Stimulated activated CD8-positive, alpha-beta memory T cell treated with anti-CD3 and anti-CD28 coated beads, Interleukin-4, amount 100 ng/mL, for 4 hours (primary cell): ENCODE measurements around the gene TOM1L2.

Source experiments
- DNase-seq, 2 donors: peaks; one replicate each; pipeline ENCODE4 v3.0.0-alpha.2; 2020; ENCODE audit warnings: low read depth in 2 of 2, low spot score in 1 of 2

TOM1L2 gene

DNA sequence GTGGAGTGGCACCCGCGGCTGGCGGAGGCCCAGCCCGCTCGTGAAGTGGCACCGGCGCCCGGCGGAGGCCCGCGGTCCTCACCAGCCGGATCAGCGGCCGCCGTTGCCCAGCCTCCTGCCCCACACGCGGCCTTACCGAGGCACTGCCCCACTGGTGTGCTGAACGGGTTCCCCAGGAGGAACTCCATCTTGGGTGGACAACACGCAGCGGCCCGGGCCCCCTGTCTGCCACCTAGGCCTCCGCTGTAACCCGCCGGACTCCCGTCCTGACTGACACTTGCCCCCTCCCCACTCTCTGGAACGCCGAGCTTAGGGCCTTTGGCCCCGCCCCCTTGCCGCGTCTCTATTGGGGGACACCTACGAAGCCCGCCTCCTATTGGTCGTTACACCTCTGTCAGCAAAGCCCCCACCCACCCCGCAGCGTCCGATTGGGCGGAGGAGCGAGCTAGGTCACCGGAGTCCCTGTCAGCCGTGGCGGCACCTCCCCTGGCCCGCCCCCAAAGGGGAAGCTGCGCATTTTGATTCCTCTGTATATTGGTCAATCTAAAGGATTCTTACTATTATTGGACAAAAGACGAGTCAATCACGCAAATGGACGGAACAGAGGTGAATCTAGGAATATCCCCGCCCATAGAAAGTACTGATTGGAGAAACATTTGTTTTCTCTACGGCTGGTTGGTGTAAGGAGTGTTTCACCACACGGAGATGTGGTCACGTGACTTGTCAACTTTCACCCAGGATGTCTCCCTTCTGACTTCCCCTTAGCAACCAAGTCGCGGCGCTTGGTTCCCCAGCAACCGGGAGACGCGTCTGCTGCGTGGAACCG is at the start of gene TOM1L2, which contains the start of gene DRC3:
TOM1L2 (minus strand) TSS at position 275 of the 826 bp plus-strand sequence; CDS start at position 188, 87 bp downstream.
DRC3 (plus strand) TSS at position 737 of the 826 bp plus-strand sequence. CDS start 4,737 bp downstream, outside the sequence.
- peak; percentile 99 to 100 for DNase-seq

DNA sequence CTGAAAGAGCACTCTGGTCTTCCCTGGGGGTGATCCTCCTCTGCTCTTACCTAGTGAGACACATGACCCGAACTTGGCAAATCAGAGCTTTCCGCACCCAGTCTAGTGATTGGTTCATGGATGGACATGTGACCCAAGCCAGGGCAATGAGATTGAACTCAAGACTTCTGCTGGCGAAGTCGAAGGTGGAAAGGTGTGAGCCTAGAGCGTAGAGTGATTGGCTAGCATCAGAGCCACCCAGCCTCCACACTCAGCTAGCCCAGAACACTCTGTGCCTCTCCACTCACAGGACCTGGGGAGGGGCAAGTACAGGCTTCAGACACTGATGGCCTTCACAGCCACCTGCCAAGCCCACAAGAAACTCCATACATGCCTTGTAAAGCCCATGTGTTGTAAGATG is 49.2 kb upstream of the TOM1L2 start:
- no peak for DNase-seq

DNA sequence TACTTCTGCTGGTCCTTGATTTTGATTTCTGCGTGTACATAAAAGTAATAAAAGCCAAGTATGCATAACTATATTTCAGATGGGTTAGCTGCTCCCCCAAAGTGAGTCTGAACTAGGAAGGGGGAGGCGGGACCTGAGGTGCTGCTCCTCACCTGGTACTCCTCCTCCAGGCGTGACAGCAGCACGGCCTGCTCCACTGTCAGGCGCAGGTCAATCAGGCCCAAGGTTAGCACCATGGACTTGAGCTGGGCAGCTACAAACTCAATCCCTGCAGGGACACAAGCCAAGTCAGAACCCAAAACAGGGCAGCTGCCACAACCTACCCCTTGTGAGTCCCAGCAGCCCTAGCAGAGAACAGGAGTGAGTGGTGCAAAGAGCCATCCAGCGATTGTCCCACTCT is 48.8 kb upstream of the TOM1L2 start:
- DNase-seq: no peak

DNA sequence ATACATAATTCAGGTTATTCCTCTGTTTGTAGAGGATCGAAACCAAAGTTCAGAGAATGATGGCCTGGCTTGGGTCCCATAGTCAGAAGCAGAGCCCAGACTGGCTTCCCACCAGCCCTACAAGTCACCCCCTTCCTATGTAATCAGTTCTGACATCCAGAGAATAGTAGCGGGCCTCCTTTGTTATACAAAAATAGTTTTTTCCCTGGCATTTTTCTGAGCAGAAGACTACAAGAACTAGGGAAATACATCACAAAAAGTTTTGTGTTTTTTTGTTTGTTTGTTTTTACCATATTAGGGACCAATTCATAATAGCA is 47.6 kb upstream of the TOM1L2 start:
- no peak for DNase-seq

DNA sequence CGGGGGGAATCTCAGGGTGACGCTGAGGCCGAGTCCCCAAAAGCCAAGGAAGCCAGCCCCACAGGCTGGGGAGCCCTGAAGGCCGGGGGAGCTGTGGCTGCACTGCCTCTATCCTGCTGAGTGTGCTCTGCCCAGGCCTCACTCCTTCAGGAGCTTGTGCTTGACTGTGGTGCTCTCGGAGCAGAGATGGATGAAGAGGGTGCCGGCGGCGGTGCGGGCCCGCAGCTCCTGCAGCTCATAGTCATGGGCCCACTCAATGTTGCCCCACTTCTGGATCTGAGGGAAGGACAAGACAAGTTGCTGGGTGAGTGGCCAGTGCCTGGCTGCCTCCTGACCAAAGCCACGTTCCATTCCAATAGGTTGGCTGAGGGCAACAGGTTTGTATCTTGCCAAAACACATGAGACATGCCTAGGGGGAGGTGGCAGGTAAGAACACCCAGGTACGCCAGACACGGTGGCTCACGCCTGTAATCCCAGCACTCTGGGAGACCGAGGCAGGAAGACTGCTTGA is 46.3 kb upstream of the TOM1L2 start:
- DNase-seq: no peak

DNA sequence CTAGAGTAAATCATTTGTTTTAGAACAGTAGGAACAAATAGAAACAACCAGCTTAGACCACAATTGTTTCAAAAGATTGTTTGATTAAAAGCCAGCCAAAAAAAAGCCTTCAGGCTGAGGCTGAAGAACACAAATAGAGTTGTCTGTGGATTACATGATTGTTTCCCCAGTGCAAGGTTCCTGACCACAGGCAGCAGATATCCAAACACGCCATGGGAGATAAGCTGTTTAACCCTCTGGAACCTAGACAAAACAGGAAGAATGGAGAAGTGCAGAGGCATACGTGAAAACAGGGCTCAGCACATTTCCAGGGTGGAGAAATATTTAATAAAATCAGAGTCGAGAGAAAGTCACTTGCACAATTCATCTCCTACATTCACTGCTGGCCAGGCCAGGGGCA is 45.8 kb upstream of the TOM1L2 start:
- DNase-seq: no peak

DNA sequence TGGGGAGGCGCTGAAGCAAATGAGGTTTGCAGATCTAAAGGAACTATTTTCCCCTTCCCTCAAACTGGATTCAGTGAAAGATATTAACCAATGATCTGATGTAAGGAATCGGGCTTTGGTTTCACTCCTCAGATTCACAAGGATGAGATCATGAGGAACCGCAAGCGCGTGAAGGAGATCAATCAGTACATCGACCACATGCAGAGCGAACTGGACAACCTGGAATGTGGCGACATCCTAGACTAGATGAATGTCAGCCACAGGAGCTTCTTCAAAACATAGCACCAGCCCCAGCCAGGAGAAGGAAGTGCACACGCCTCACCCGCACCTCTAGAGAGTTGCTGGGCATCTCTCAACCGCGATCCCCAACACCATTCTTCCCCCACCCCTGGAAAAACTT is 44.2 kb upstream of the TOM1L2 start:
- no peak for DNase-seq

DNA sequence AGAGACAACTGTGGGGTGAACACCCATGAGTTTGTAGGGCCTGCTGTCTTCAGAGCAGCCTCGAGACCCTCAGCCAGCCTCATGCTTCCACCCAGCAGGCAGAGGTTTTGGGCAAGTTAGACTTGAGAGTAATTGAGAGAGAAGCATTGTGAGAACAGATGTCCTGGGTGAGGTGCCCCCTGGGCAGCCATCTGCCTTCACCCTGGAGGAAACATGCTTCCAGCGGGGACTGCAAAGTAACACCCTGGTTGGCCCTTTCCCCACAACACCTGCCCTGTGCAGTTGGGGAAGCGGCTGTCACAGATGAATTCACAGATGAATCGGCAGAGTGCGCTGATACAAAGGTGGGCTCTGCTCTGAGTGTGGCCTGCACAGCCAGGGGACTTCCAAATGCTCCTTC is 43.4 kb upstream of the TOM1L2 start:
- no peak for DNase-seq

DNA sequence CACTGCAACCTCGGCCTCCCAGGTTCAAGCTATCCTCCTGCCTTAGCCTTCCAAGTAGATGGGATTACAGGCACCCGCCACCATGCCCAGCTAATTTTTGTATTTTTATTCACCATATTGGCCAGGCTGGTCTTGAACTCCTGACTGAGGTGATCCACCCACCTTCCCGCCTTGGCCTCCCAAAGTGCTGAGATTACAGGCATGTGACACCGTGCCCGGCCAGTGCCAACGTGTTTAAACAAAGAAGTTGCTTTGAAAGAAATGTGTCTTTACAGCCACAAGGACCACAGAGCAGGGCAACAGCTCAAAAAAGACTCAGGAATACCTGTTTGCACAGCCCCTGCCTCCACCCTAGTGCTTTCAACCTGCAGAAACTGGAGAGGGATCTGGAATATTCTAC is 41.8 kb upstream of the TOM1L2 start:
- DNase-seq: no peak

DNA sequence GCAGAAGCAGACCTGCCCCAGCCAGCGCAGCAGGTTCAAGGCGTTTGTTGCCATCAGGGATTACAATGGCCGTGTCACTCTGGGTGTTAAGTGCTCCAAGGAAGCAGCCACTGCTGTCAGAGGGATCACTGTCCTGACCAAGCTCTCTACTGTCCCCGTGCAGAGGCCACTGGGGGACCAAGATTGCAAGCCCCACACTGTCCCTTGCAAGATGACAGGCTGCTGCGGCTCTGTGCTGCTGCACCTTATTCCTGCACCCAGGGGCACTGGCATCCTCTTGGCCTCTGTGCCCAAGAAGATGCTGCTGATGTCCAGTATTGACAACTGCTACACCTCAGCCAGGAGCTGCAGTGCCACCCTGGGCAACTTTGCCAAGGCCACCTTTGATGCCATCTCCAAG is 39.1 kb upstream of the TOM1L2 start:
- DNase-seq: no peak

DNA sequence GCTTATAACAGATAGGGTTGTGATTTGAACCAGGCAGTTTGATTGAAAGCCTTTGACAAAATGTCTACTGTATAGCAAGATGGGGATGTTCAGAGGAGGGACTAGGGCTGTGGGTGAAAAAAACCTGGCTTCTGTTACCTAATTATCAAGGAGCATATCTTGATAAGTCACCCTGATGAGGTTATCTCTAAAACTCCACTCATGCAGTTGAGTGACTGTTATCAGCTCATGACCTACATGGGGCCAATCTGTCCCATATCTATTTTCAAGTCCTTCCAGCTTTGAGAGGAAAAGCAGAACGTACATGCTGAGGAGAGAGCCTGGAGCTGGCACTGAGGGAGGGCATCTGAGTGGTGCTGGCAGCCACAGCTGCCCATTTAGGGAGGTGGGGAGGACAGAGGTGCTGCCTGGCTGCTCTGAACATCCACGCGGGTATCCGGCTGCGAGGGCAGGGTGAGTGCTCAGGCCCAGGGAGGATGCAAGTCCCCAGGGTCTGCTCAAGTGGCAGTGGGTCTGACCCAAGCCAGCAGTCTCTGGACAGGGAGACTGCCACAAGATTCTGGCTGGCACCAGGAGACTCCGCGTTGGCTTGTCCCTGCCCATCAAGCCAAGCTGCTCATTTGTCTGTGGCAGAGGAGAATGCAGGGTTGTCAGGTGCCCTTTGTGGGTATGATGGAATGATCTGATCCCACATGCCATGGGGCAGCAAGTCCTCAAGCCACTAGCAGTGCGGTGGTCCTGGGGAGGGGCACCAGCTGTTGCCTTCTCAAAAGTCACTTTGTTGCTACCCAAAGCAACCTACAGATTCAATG is 37.6 kb upstream of the TOM1L2 start:
- no peak for DNase-seq

DNA sequence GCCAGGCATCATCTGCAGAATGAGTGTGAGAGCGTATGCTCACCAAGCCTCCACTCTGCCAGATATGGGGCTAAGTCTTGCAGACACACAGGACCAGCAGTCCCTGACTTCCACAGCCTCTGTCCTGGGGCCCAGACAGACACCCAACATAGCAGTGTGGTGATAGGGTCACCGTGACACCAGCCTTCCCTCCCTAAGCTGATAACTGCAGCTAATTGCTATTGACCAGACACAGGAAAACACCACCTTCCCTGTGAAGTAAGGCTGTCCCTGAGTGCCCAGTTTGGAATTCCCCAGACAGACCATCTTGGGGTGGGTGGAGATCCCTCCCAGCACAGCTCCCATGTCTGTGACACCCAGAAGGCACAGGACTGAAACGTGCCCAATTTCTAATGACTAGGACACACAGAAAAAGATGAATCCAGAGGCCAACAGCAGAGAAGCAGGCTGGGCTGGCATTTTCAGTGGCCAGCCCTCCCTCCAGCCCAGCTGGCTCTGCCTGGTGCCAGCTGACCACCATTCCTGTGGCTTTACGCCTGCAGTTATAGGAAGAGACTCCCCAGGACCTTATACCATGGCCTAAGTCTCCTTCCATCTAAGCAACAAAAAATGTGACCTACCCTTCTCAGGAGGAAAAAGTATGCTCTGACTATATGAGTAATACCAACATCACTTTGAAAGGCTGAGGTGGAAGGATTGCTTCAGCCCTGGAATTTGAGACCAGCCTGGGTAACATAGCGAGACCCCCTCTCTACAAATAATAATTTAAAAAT is 36.5 kb upstream of the TOM1L2 start:
- no peak for DNase-seq

DNA sequence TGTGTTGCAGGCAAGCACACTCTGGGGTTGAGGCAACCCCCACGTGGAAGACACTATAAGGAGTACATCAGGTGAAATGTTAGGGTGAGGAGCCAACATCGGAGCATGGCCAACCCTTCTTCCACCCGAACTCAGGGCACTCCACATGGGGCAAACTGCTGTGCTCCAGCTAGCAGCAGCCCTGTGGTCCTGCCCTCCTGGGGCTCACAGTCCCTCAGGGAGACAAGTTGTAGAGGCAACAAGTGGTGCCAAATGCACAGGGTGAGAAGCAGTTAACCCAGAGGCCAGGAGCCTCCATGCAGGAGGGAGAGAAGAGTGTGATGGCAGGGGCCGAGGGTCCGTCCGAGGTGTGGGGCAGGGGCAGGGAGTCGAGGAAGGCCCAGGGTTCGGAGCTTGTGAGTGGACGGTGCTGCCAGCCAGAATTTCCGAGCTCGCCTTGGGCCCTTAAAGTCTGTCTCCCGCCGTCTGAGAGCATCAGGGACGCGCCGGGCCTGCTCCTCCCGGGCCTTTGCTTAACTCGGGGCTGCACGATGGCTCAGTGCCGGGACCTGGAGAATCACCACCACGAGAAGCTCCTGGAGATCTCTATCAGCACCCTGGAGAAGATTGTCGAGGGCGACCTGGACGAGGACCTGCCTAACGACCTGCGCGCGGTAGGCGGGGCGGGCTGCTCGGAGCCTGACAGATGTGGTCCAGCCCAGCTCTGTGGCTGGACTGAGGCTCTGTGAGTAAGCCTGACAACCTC is 34.5 kb upstream of the TOM1L2 start:
- DNase-seq: no peak

DNA sequence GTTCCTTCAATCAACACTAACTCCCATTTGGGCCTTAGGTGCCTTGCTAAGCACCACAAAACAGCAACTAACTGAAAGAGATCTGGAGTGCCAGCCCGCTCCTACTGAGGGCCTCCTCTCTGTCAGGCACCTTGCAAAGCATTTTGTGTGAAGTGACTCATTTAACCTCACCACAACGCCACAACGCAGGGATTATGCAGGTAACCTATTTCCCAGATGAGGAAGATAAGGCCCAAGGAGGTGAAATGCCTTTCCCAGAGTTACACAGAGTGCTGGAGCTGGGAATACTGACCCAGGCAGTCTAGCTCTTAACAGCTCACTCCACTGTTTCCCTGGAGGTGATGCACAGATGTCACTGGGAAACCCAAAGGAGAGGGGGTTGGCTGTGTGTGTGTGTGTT is 33.3 kb upstream of the TOM1L2 start:
- DNase-seq: no peak

DNA sequence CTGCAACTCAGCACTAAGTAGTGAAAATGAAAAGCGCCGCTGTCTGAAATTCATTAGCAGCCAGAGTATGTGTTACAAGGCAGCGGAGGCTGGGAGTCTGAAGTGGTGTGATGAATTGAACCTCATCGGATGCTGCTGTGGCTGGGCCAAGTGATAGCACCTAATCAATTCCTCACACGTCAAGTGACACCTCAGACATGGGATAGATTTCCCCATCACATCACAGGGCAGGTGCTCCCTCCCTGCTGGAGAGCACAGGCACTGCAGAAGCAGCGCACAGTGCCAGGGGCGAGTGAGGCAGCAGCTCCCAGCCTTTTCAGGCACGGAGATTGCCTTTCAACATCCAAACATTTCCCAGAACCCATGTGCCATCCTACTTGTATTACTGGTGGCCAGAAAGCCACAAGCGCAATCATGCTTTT is 32.7 kb upstream of the TOM1L2 start:
- DNase-seq: no peak

DNA sequence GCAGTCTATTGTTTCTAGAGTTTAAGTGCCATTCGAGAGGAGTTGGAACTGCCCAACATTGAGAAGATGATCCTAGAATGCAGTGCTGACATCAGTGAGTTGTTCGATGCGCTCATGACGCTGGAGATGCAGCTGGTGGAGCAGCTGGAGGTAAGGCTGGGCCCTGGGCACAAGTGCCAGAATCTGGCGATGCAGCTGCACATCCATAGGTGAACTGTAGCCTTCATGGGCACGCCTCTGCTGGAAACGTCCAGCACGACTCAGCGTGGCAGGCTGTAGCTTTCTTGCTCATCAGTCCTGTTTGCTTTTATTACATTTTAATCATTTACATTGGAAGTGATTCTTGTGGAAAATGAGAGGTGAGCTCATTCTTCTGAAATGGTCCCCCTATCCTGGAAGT is 32.1 kb upstream of the TOM1L2 start:
- no peak for DNase-seq

DNA sequence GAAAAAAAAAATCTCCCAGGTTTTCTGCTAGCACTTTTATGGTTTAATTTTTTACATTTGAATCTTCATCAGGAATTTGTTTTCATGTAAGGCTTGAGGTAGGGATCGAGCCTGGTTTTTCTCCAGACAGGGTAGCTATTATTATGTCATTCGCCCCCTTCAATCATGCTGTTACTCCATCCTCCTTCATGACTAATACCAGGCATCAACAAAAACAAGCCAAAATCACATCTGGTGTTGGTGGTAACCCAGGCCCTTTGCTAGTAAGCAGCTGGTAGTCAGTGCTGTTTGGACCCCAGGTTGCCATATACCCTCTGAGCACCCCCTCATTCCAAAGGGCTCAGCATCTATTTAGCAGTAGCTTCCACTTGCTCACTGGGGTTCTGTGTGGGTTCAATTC is 30.0 kb upstream of the TOM1L2 start:
- no peak for DNase-seq

DNA sequence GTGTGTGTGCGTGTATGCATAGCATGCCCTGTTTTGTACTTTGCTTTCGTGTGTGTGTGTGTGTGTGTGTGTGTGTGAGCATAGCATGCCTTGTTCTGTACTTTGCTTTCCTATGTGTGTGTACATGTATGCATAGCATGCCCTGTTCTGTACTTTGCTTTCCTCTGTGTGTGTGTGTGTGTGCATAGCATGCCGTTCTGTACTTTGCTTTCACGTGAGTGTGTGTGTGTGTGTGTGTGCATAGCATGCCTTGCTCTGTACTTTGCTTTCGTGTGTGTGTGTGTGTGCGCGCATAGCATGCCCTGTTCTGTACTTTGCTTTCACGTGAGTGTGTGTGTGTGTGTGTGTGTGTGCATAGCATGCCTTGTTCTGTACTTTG is 27.8 kb upstream of the TOM1L2 start:
- DNase-seq: no peak

DNA sequence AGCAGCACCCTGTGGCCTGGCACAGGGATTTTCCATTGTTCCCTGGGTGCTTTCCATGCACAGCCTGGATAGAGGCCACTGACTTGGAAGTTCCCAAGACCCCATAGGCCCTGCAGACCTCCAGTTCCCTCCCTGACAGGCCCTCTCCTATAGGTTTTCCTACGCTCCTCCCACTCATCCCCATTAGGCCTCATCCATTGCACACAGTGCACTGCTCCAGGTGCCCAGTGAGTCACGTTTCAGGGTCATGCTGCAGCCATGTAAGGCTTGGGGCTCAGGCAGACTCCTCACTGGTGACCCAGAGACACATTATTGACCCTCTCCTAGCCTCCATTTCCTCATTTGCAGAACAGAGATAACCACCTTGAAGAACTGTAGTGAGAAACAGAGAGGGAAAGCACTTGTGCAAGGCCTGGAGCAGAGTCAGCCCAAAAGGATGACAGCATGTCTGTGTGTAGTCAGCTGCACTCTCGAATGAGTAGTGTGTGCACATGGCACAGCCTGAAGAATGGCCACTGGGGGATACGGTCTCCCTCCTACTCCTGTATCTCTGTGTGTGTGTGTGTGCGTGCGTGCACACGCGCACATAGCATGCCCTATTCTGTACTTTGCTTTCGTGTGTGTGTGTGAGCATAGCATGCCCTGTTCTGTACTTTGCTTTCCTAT is 27.3 kb upstream of the TOM1L2 start:
- DNase-seq: no peak

DNA sequence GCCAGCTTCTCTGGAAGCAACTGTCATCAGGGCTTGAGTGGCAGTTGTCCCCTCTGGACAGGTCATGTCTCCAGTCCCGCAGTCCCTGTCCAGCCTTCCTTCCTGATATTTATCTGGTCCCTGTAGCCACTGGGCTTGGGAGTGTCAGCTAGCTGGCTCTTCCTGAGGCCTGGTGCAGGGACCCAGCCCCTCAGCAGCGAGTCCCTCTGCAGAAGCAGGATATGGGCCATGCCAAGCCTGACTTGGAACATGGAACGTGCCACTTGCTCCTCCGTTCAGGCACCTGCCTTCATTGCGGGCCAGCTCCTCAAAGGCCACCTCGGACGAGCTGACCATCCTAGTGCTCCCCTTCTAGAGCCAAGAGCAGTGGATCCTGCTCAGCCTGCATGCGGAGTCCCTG is 26.7 kb upstream of the TOM1L2 start:
- DNase-seq: no peak
